Smooth muscle cell (in vitro differentiated cells): ENCODE results near the gene ACTRT2. TPM values are rescaled to one million over a fixed set of nuclear protein-coding genes. Genes with fewer than 3 reads are reported as not detected.

Experiments used
- DNase-seq: peaks from one replicate; lab custom pipeline; 2025; ENCODE audit not compliant: unreplicated experiment; lab: John Stamatoyannopoulos, UW
- H2AFZ ChIP-seq: fragments of 200-600 bp; sonication (generic); 2 replicates; pipeline ENCODE4 v1.6.0; 2016; ENCODE audit warnings: antibody characterized with exemption, low read depth, mild to moderate bottlenecking
- H3F3A ChIP-seq: fragments of 200-600 bp; sonication (generic); 2 replicates; pipeline ENCODE4 v1.6.0; 2017; ENCODE audit warnings: antibody characterized with exemption, low read depth
- H3K27ac ChIP-seq: fragments of 200-600 bp; sonication (generic); 2 replicates; pipeline ENCODE4 v1.5.1; 2016; ENCODE audit warnings: low read depth, mild to moderate bottlenecking
- H3K27me3 ChIP-seq: fragments of 200-600 bp; sonication (generic); 2 replicates; pipeline ENCODE4 v1.6.1; 2016; ENCODE audit warnings: low read depth, mild to moderate bottlenecking
- H3K36me3 ChIP-seq: fragments of 200-600 bp; sonication (generic); 2 replicates; pipeline ENCODE4 v1.5.1; 2016; ENCODE audit warnings: low read depth
- H3K4me1 ChIP-seq: fragments of 200-600 bp; sonication (generic); 2 replicates; pipeline ENCODE4 v1.5.1; 2016; ENCODE audit warnings: low read depth
- H3K4me2 ChIP-seq: fragments of 200-600 bp; sonication (generic); 2 replicates; pipeline ENCODE4 v1.6.0; 2016; ENCODE audit warnings: mild to moderate bottlenecking
- H3K4me3 ChIP-seq: fragments of 200-600 bp; sonication (generic); 2 replicates; pipeline ENCODE4 v1.5.1; 2016; ENCODE audit warnings: mild to moderate bottlenecking
- H3K79me2 ChIP-seq: fragments of 200-600 bp; sonication (generic); 2 replicates; pipeline ENCODE4 v1.6.0; 2016; ENCODE audit warnings: low read depth, mild to moderate bottlenecking
- H3K9ac ChIP-seq: fragments of 200-600 bp; sonication (generic); 2 replicates; pipeline ENCODE4 v1.6.0; 2016; ENCODE audit warnings: low read depth
- H3K9me3 ChIP-seq: fragments of 200-600 bp; sonication (generic); replicated peaks from 2 replicates; pipeline ENCODE4 v1.5.1; 2016; ENCODE audit warnings: low read depth
- H4K20me1 ChIP-seq: fragments of 200-600 bp; sonication (generic); 2 replicates; pipeline ENCODE4 v1.6.0; 2016; ENCODE audit warnings: low read depth
- WGBS: methylation state at CpG from one replicate; pipeline ENCODE4 v1.1.7; 2016; ENCODE audit warnings: low lambda C conversion rate; 5-methylcytosine and 5-hydroxymethylcytosine counted together
- polyA plus RNA-seq: library from polyadenylated mRNA; unstranded; fragments of >200 nt; fragmentation: Nextera tagmentation; extraction: Ambion mirVana; gene quantifications from 2 replicates; pipeline ENCODE4 v1.2.1, GENCODE V29; 2016
- total RNA-seq: library from RNA; depleted of rRNA; stranded (reverse); fragments of >200 nt; gene quantifications from 2 replicates; pipeline ENCODE4 v1.2.3, GENCODE V29; 2014
- TF ChIP-seq, protein P1 (sequence below): fragments of 200-600 bp; sonication (generic); IDR thresholded peaks from 2 replicates; pipeline ENCODE4 v1.5.1; 2017; ENCODE audit warnings: borderline replicate concordance, mild to moderate bottlenecking, antibody characterized with exemption; ENCODE audit not compliant: insufficient read depth, poor library complexity, severe bottlenecking

Gene ACTRT2
- total and polyA plus RNA-seq, 2 experiments from 2014 or later = not detected

DNA sequence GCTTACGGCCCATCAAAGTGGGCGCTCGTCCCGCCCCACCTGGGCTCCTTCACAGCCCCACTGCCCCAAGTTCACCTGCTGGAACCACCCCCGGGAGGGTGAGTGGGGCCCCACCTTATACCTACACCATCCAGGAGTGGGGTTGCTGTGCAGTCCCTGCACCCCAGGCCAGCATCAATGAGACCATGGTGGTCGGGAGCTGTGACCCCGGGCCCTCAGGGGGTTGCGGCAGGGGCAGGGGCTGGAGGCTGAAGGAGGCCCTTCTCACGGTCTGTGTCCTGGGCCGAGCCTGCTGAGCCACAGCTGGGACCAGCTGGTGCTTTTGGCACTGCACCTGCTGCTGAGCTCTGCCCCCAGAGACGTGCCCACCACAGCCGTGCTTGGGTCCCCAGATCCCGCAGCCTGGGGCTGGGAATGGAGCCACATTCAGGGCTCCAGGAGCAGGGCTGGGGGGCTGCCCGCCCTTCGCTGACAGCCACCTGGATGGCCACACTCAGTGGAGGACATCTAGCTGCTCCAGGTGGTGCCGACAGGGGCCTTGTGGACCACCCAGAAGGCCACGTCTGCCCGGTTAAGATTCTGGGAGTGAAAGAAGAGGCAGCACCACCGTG, 17.4 kb downstream of the ACTRT2 start:
- H4K20me1 ChIP-seq = no peaks in the 10 kb centered on the region
- TF ChIP-seq, protein P1, sequence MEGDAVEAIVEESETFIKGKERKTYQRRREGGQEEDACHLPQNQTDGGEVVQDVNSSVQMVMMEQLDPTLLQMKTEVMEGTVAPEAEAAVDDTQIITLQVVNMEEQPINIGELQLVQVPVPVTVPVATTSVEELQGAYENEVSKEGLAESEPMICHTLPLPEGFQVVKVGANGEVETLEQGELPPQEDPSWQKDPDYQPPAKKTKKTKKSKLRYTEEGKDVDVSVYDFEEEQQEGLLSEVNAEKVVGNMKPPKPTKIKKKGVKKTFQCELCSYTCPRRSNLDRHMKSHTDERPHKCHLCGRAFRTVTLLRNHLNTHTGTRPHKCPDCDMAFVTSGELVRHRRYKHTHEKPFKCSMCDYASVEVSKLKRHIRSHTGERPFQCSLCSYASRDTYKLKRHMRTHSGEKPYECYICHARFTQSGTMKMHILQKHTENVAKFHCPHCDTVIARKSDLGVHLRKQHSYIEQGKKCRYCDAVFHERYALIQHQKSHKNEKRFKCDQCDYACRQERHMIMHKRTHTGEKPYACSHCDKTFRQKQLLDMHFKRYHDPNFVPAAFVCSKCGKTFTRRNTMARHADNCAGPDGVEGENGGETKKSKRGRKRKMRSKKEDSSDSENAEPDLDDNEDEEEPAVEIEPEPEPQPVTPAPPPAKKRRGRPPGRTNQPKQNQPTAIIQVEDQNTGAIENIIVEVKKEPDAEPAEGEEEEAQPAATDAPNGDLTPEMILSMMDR = no peak
- no peak overlapping the region for H3K4me3 ChIP-seq
- H3F3A ChIP-seq = no peaks in the 10 kb centered on the region
- H3K79me2 ChIP-seq = no peaks in the 10 kb centered on the region
- H3K9ac ChIP-seq = no peak overlapping the region
- H3K9me3 ChIP-seq = no peaks in the 10 kb centered on the region
- no peak overlapping the region for H2AFZ ChIP-seq
- no peaks in the 10 kb centered on the region for H3K36me3 ChIP-seq
- no peak for DNase-seq
- H3K27me3 ChIP-seq = no peaks in the 10 kb centered on the region
- no peak overlapping the region for H3K27ac ChIP-seq
- 88% methylated on average over 19 of the region's 19 CpGs for WGBS
- H3K4me1 ChIP-seq = no peaks in the 10 kb centered on the region
- H3K4me2 ChIP-seq = no peak overlapping the region

DNA sequence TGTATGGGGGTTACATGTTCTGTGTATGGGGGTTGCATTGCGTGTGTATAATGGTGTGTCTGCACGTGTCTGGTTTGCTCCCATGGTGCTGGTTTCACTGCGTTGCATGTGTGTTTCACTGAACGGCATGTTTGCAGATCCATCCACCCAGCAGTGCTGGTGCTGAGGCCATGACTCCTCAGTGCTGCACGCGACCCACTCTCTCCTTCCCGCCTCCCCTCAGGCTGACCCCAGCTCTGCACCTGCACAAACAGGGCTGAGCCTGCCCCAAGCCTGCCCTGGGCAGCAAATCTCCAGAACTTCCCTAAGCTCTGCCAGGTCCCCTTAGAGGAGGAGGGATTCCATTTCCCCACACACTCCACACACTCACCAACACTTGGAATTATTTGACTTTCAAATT, 18.7 kb downstream of the ACTRT2 start:
- TF ChIP-seq, protein P1 = no peak
- WGBS = 79% methylated on average over 7 of the region's 7 CpGs
- H4K20me1 ChIP-seq = no peaks in the 10 kb centered on the region

DNA sequence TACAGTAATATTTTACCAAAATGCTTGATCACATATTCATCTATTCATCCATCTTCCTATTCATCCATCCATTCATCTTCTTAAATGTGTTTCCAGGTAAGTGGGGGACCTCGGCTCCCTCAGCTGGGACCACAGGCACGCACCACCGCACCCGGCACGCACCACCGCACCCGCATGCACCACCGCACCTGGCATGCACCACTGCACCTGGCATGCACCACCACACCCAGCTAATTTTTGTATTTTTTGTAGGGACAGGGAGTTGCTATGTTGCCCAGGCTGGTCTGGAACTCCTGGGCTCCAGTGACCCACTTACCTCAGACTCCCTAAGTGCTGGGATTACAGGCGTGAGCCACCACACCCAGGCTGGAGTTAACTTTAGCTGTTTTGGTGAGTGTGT, 21.2 kb downstream of the ACTRT2 start:
- DNase-seq = no peak
- TF ChIP-seq, protein P1 = no peak
- WGBS = 92% methylated on average over 9 of the region's 9 CpGs

More for the DNA sequence above, 18.7 kb downstream of the ACTRT2 start:
- no peaks in the 10 kb centered on the region for H3K36me3 ChIP-seq
- H3K4me3 ChIP-seq = no peak overlapping the region
- no peaks in the 10 kb centered on the region for H3K9me3 ChIP-seq
- no peaks in the 10 kb centered on the region for H3K27me3 ChIP-seq
- no peak for DNase-seq
- H3F3A ChIP-seq = no peaks in the 10 kb centered on the region
- no peak overlapping the region for H2AFZ ChIP-seq
- no peak overlapping the region for H3K27ac ChIP-seq
- no peaks in the 10 kb centered on the region for H3K4me1 ChIP-seq
- no peak overlapping the region for H3K4me2 ChIP-seq
- H3K9ac ChIP-seq = no peak overlapping the region
- H3K79me2 ChIP-seq = no peaks in the 10 kb centered on the region

DNA sequence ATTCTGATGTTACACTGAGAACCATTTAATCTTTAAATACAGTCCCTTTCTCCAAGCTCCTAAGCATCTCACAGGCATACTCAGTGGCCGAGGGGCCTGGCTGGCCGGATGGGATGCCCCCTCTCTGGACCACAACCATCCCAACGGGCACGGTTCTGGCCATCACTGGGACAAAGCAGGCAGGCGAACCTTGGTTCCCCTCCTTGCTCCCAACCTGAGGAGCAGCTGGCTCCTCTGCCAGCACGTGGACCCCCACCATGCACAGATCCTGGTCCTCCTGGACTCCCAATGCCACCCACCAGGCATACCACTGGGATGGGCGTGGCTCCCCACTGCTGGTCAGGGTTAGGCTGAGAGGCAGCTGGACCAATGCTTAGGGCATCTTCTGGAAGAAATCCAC, 27.9 kb downstream of the ACTRT2 start:
- no peak overlapping the region for H3K9ac ChIP-seq
- H3K27me3 ChIP-seq = no peaks in the 10 kb centered on the region
- no peaks in the 10 kb centered on the region for H3K79me2 ChIP-seq
- H3K4me3 ChIP-seq = no peak overlapping the region
- no peaks in the 10 kb centered on the region for H3K9me3 ChIP-seq
- H2AFZ ChIP-seq = no peak overlapping the region
- no peaks in the 10 kb centered on the region for H3K36me3 ChIP-seq
- no peak overlapping the region for H3K4me2 ChIP-seq
- TF ChIP-seq, protein P1 = no peak
- no peaks in the 10 kb centered on the region for H4K20me1 ChIP-seq
- DNase-seq = no peak
- WGBS = 70% methylated on average over 7 of the region's 7 CpGs
- H3K27ac ChIP-seq = no peak overlapping the region
- no peaks in the 10 kb centered on the region for H3F3A ChIP-seq
- H3K4me1 ChIP-seq = no peaks in the 10 kb centered on the region

More for the DNA sequence above, 21.2 kb downstream of the ACTRT2 start:
- no peaks in the 10 kb centered on the region for H4K20me1 ChIP-seq
- H3K36me3 ChIP-seq = no peaks in the 10 kb centered on the region
- H3F3A ChIP-seq = no peaks in the 10 kb centered on the region
- no peaks in the 10 kb centered on the region for H3K27me3 ChIP-seq
- H3K4me3 ChIP-seq = no peak overlapping the region
- no peaks in the 10 kb centered on the region for H3K9me3 ChIP-seq
- no peaks in the 10 kb centered on the region for H3K4me1 ChIP-seq
- H2AFZ ChIP-seq = no peak overlapping the region
- no peak overlapping the region for H3K27ac ChIP-seq
- H3K79me2 ChIP-seq = no peaks in the 10 kb centered on the region
- H3K9ac ChIP-seq = no peak overlapping the region
- no peak overlapping the region for H3K4me2 ChIP-seq
